Measurements from ENCODE around the gene RAPGEF1. TPM values are rescaled to one million over a fixed set of nuclear protein-coding genes. Genes with fewer than 3 reads are reported as not detected.

RAPGEF1 gene
- total RNA-seq, 1 donor from 2014 or later, result 21.0 TPM

DNA sequence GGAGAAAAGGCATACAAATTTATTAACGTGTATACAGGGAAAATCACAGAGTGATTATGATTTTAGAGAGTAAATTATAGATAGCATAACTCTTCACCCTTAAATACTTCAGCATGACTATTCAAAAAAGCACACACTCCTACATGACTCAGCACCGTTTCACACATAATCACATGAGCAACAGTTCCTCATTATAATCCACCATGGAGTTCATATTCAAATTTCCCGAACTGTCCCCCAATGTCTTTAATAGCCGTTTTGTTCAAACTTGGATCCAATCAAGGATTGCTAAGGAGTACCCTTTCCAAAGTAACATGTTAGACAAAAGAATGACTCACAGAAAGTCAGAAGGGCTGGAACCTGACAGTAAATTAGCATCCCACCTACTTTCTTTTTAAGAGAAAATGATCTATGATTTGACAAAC lies 32.1 kb downstream of the RAPGEF1 start:
- peak; percentile 69 for ATAC-seq

GRCh38 chr9:131707050-131707449 lies 32.8 kb downstream of the RAPGEF1 start:
- no peak for ATAC-seq

- no peak for ATAC-seq
Observed at GRCh38 chr9:131706608-131706970, 33.3 kb downstream of the RAPGEF1 start.

DNA sequence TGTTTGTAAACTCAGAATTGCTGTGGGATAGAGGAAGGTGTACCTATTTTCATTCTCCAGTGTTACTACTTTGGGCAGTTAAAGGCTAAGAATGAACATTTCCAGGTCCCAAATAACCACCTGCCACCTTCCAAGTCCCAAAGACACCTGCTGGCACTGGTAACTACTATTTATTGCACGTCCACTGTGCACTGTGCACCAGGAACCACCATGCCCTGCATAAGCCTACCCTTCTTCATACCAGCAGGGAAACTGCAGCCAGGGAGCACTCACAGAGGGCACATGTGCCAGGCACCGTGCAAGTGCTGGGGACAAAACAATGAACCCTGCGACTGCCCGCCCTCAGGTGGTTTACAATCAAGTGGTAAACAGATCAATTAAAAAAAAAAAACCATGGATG lies 34.9 kb downstream of the RAPGEF1 start:
- no peak for ATAC-seq

- peak; percentile 34 for ATAC-seq
Observed at GRCh38 chr9:131704141-131704983, 35.5 kb downstream of the RAPGEF1 start.

DNA sequence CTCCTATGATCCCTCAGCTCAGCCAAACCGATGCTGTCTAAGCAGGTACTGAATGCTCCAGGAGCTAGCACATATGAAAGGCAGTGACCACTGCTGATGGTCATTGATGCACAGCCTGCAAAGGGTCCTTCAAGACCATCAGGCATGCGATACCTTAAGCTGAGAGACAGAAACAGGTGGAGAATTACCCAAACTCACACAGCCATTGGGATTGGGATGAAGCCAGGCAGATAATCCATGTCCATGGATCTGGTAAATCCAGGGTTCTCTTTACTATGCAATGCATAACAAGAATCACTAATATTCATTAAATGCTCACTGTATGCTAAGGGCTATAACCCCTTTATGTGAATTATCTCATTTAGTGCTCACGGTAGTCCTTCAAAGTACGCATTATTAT lies 36.2 kb downstream of the RAPGEF1 start:
- no peak for ATAC-seq

GRCh38 chr9:131702911-131703310 lies 37.0 kb downstream of the RAPGEF1 start:
- ATAC-seq, result no peak

- ATAC-seq, result no peak
Observed at GRCh38 chr9:131701789-131702337, 38.0 kb downstream of the RAPGEF1 start.

- no peak for ATAC-seq
Observed at GRCh38 chr9:131701436-131701781, 38.5 kb downstream of the RAPGEF1 start.

DNA sequence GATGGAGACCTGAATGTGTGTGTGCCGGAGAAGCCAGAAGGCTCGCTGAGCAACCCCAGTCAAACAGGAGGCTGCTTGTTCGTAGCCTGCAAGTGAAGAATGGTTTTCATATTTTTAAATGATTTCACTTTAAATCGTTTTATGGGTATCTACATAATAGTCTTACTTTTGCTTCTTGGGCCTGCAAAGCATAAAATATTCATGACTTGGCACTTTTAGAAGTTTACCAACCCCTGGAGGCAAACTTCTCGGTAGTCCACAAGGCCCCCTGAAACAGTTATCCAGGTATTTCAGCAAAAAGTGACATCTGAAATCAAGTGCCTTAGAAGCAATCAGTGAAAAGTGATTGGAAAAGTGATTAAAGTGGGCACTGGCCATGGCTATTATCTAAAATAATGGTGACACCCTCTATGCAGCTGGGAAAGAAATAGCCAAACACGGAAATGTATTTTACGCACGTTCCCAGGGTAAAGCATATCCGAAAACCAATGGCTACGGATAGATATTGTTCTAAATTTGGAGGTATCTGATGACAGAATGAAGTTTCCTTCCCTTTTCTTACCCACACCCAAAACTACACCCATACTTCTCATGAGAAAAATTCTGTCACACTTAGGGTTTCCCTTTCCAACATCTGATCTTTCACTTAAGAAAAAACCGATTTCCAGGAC lies 39.0 kb downstream of the RAPGEF1 start:
- no peak for ATAC-seq

GRCh38 chr9:131700076-131700475 lies 39.8 kb downstream of the RAPGEF1 start:
- no peak for ATAC-seq

DNA sequence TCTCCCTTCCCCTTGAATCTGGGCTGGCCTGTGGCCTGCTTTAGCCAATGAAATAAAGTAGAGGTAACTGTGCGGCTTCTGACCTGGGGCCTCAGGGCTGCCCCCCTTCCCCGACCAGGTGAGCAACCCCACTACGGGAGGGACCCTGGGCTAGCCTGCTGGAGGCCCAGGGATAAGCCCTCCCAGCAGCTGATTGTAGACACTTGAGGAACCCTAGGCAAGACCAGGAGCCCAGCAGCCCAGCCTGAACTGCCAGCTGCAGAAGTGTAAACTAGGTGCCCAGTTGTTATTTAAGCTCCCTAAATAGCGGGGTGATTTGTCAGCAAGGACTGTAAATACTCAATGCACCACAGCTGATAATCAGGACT lies 41.3 kb downstream of the RAPGEF1 start:
- no peak for ATAC-seq

GRCh38 chr9:131697908-131698617 lies 41.8 kb downstream of the RAPGEF1 start:
- ATAC-seq, result no peak

GRCh38 chr9:131697097-131697496 lies 42.8 kb downstream of the RAPGEF1 start:
- ATAC-seq, result no peak

DNA sequence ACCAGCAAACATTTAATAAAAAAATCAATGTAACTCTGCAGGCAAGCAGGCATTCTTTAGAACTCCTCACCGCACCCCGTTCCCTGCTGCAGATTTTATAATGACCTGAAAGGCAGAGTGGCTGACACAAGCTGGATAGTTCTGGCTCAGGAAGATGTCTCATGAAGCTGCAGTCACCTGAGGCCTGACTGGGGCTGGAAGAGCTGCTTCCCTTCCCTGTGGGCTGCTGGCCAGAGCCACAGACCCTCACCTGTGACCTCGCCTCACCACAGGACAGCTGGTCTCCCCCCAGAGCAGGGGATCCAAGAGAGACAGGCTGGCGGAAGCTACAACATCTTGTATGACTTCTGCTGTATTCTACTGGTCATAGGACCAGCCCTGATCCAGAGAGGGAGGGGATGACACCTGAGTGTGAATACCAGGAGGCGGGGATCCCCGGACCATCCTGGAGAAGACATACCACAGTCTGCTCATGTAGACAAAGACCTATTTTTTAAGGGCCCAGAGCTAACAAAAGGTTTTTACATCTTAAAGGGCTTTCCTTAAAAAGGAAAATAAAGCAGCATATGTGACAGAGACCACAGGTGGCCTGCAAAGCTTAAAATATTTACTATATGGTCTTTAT lies 43.9 kb downstream of the RAPGEF1 start:
- no peak for ATAC-seq

GRCh38 chr9:131695366-131695765 lies 44.5 kb downstream of the RAPGEF1 start:
- no peak for ATAC-seq

DNA sequence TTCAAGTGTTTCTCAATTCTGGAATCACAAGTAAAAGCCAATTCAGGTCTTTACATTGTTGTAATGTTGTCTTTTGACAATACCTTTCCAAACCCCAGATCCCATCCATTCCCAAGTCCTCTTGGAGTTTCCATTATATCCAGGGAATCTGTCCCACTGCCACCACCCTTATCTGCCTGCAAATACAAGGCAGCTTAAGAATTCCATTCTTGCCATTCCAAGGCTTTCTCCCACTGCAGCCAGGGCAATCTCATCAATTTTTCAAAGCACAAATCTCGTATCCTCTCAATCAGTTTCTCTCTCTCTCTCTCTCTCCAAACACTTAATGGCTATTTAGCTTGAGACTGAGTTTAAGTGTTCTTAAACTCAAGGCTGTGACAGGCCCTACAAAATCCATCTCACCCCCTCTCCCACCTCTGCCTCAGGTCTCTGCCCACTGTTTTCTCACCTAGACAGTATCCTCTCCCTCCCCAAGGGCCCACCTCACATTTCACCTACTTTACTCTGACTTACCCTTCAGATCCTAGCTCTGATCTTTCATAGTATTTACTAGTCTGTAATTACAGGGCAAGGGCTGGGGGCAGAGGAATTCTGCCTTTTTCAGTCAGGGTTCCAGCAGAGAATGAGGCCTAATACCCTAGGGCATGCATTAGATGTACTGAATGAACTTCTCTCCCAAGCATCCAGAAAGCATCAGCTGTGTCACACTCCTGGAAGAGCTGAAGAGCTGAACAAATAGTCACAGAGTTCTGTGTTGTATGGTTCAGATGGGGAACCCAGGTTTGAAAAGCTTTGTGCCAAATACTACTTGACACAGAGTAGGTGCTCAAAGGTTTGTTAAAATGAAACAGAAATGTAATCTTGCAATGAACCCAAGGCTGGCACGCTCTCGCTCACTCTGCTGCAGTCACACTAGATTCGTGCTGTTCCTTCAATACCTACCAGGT lies 46.0 kb downstream of the RAPGEF1 start:
- no peak for ATAC-seq

- peak; percentile 94 for ATAC-seq
Observed at GRCh38 chr9:131692612-131693562, 47.0 kb downstream of the RAPGEF1 start.

GRCh38 chr9:131691969-131692611 lies 47.8 kb downstream of the RAPGEF1 start:
- ATAC-seq, result peak; percentile 14
